VCaP (cell line): Measurements from ENCODE around the gene GLRX.
"Not testable (repeated sequence)": the region's sequence is repeated elsewhere in the genome, so short reads cannot be mapped to it uniquely, and the experiment has no call there.

ENCODE experiments used
- H3K27ac ChIP-seq: fragments of 450-650 bp; 2 replicates; pipeline ENCODE4 v1.5.1; 2017
- CTCF ChIP-seq: fragments of 450-650 bp; conservative IDR thresholded peaks from 2 replicates; pipeline ENCODE4 v1.5.1; 2017; ENCODE audit warnings: mild to moderate bottlenecking, moderate library complexity

Gene GLRX

GRCh38 chr5:95858661-95859595 is 36.4 kb upstream of the GLRX start:
- peak; percentile 100 for TF ChIP-seq CTCF
- H3K27ac ChIP-seq, result peak overlapping the region; percentile 67

- TF ChIP-seq CTCF, result no peak
- peak overlapping the region; percentile 67 for H3K27ac ChIP-seq
These were observed 35.5 kb upstream of the GLRX start for GRCh38 chr5:95858023-95858461.

GRCh38 chr5:95857185-95857945 is 34.8 kb upstream of the GLRX start:
- TF ChIP-seq CTCF, result no peak
- peak overlapping the region; percentile 67 for H3K27ac ChIP-seq

- H3K27ac ChIP-seq, result peak overlapping the region; percentile 67
- TF ChIP-seq CTCF, result no peak
These were observed 34.0 kb upstream of the GLRX start for GRCh38 chr5:95856501-95856981.

GRCh38 chr5:95853490-95853889 is 31.0 kb upstream of the GLRX start:
- no peak for TF ChIP-seq CTCF

GRCh38 chr5:95852567-95852966 is 30.0 kb upstream of the GLRX start:
- H3K27ac ChIP-seq, result no peak overlapping the region
- TF ChIP-seq CTCF, result no peak

More at GRCh38 chr5:95853490-95853889, 31.0 kb upstream of the GLRX start:
- no peak overlapping the region for H3K27ac ChIP-seq

GRCh38 chr5:95851141-95851540 is 28.6 kb upstream of the GLRX start:
- not testable (repeated sequence) for H3K27ac ChIP-seq
